KMS-11 (cell line): ENCODE results near the gene ADAMTS17.

ENCODE experiments used
- H2AFZ ChIP-seq: fragments of 200-600 bp; sonication (generic); 2 replicates; pipeline ENCODE4 v1.6.1; 2016; ENCODE audit warnings: antibody characterized with exemption, mixed run types, low read depth
- H3K27ac ChIP-seq: fragments of 200-600 bp; sonication (generic); 2 replicates; pipeline ENCODE4 v1.6.1; 2016; ENCODE audit warnings: mild to moderate bottlenecking, mixed run types
- H3K27me3 ChIP-seq: fragments of 200-600 bp; sonication (generic); 2 replicates; pipeline ENCODE4 v1.6.1; 2017; ENCODE audit warnings: mild to moderate bottlenecking, low read depth, mixed run types, moderate library complexity; ENCODE audit not compliant: insufficient read depth
- H3K36me3 ChIP-seq: fragments of 200-600 bp; sonication (generic); 2 replicates; pipeline ENCODE4 v1.6.1; 2017; ENCODE audit warnings: mild to moderate bottlenecking, mixed run types; ENCODE audit not compliant: insufficient read depth
- H3K4me1 ChIP-seq: fragments of 200-600 bp; sonication (generic); 2 replicates; pipeline ENCODE4 v1.6.1; 2016; ENCODE audit warnings: mild to moderate bottlenecking, low read depth, mixed run types; ENCODE audit not compliant: poor library complexity, severe bottlenecking
- H3K4me2 ChIP-seq: fragments of 200-600 bp; sonication (generic); 2 replicates; pipeline ENCODE4 v1.7.0; 2016; ENCODE audit warnings: mild to moderate bottlenecking, mixed run types
- H3K4me3 ChIP-seq: fragments of 200-600 bp; sonication (generic); IDR thresholded peaks from 2 replicates; pipeline ENCODE4 v1.6.1; 2017; ENCODE audit warnings: low read depth, low read length, mixed read lengths; ENCODE audit not compliant: insufficient read depth
- H3K79me2 ChIP-seq: fragments of 200-600 bp; sonication (generic); 2 replicates; pipeline ENCODE4 v1.6.1; 2016; ENCODE audit warnings: low read depth, mixed run types; ENCODE audit not compliant: insufficient read depth
- H3K9ac ChIP-seq: fragments of 200-600 bp; sonication (generic); 2 replicates; pipeline ENCODE4 v1.6.1; 2016; ENCODE audit warnings: mild to moderate bottlenecking, mixed run types
- H4K20me1 ChIP-seq: fragments of 200-600 bp; sonication (generic); 2 replicates; pipeline ENCODE4 v1.6.1; 2016; ENCODE audit warnings: mild to moderate bottlenecking, mixed run types; ENCODE audit not compliant: insufficient read depth
- TF ChIP-seq, protein P1 (sequence below): fragments of 200-600 bp; sonication (generic); conservative IDR thresholded peaks from 2 replicates; pipeline ENCODE4 v1.6.1; 2017; ENCODE audit warnings: low read depth, mild to moderate bottlenecking, antibody characterized with exemption, low read length, moderate library complexity, mixed read lengths

The ADAMTS17 gene

DNA sequence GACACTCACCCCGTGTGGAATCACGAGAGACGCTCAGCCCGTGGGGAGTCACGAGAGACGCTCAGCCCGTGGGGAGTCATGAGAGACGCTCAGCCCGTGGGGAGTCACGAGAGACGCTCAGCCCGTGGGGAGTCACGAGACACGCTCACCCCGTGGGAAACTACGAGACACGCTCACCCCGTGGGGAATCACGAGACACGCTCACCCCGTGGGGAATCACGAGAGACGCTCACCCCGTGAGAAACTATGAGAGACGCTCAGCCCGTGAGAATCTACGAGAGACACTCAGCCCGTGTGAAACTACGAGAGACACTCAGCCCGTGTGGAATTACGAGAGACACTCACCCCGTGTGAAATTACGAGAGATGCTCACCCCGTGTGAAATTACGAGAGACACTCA is 49.8 kb downstream of the ADAMTS17 start:
- Histone ChIP-seq H4K20me1 (no peaks in the 10 kb centered on the region), H3K4me1 (peaks cover 11% of the 10 kb centered on the region), H2AFZ (no peak overlapping the region), H3K9ac (no peak overlapping the region), H3K4me2 (no peak overlapping the region), H3K36me3 (no peaks in the 10 kb centered on the region), H3K4me3 (no peak overlapping the region), H3K79me2 (no peaks in the 10 kb centered on the region), H3K27me3 (no peaks in the 10 kb centered on the region), H3K27ac (no peak overlapping the region)
- TF ChIP-seq, protein P1, sequence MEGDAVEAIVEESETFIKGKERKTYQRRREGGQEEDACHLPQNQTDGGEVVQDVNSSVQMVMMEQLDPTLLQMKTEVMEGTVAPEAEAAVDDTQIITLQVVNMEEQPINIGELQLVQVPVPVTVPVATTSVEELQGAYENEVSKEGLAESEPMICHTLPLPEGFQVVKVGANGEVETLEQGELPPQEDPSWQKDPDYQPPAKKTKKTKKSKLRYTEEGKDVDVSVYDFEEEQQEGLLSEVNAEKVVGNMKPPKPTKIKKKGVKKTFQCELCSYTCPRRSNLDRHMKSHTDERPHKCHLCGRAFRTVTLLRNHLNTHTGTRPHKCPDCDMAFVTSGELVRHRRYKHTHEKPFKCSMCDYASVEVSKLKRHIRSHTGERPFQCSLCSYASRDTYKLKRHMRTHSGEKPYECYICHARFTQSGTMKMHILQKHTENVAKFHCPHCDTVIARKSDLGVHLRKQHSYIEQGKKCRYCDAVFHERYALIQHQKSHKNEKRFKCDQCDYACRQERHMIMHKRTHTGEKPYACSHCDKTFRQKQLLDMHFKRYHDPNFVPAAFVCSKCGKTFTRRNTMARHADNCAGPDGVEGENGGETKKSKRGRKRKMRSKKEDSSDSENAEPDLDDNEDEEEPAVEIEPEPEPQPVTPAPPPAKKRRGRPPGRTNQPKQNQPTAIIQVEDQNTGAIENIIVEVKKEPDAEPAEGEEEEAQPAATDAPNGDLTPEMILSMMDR = no peak

DNA sequence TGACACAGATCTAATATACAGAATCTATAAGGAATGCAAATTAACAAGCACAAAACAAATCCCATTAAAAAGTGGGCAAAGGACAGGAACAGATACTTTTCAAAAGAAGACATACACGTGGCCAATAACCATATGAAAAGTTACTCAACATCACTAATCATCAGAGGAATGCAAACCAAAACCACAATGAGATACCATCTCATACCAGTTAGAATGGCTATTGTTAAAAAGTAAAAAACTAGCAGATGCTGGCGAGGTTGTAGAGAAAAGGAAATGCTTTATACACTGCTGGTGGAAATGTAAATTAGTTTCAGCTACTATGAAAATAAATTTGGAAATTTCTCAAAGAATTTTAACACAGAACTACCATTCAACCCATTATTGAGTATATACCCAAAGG is 50.7 kb downstream of the ADAMTS17 start:
- Histone ChIP-seq H3K9ac (no peak overlapping the region), H3K27ac (no peak overlapping the region), H4K20me1 (no peaks in the 10 kb centered on the region), H3K79me2 (no peaks in the 10 kb centered on the region), H3K4me2 (no peak overlapping the region), H3K4me3 (no peak overlapping the region), H3K36me3 (no peaks in the 10 kb centered on the region), H3K27me3 (no peaks in the 10 kb centered on the region), H2AFZ (no peak overlapping the region), H3K4me1 (peaks cover 11% of the 10 kb centered on the region)
- TF ChIP-seq, protein P1 = no peak

DNA sequence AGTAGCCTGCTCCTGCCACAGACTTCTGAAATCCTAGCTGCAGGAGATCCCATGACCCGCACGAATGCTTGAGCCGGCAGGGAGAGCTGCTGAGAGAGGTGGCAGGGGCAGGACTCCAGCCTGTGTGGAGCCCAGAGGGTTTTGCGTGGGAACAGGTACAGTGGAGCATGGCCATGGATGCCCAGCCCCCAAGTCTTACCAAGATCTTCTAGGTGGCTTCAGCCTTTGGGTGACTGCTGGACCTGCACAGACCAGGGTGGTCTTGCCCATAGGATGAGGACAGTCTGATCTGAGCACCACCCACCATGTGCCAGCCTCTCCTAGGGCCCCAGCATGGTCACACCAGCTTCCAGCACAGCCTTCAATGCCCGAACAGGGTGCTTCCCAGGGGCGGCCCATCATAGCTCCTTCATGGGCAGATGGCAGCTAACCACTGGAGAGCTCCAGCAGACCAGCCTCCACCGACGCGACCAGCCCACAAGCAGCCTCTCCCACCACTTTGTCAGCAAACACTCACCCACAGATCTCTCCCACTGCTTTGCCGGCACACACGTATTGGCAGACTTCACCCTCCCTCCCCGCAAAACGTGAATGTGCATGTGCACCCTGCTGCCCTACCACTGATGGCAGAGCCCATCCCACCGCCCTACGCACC is 56.0 kb downstream of the ADAMTS17 start:
- H4K20me1 ChIP-seq = no peaks in the 10 kb centered on the region
- H3K4me2 ChIP-seq = no peak overlapping the region
- H3K4me1 ChIP-seq = peaks cover 4% of the 10 kb centered on the region
- H3K27me3 ChIP-seq = no peaks in the 10 kb centered on the region
- TF ChIP-seq, protein P1 = no peak
- no peaks in the 10 kb centered on the region for H3K36me3 ChIP-seq
- no peak overlapping the region for H3K27ac ChIP-seq
- H2AFZ ChIP-seq = no peak overlapping the region
- no peak overlapping the region for H3K9ac ChIP-seq
- no peak overlapping the region for H3K4me3 ChIP-seq
- H3K79me2 ChIP-seq = no peaks in the 10 kb centered on the region

DNA sequence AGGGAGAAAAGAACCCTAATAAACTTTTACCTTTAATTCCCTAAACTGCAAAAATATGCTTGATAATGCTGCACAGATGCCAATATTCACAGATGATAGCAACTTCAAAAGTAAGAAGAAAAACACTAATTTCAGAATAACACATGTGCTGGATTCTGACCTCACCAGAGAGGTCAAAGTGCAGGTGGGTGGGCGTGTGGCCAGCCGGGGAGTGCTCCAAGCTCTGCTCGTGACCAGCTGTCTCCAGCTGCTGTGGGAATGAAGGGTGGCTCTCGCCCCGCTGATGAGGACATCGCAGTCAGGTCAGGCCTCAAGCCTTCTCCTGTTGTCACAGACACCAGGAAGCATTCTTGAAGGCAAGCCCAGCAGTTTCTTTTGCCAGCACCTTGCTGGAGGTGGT is 57.1 kb downstream of the ADAMTS17 start:
- Histone ChIP-seq H3K27me3 (no peaks in the 10 kb centered on the region), H3K79me2 (no peaks in the 10 kb centered on the region), H4K20me1 (no peaks in the 10 kb centered on the region), H3K4me2 (no peak overlapping the region), H3K27ac (no peak overlapping the region), H3K36me3 (no peaks in the 10 kb centered on the region), H3K9ac (no peak overlapping the region), H2AFZ (no peak overlapping the region), H3K4me3 (no peak overlapping the region), H3K4me1 (no peaks in the 10 kb centered on the region)
- TF ChIP-seq, protein P1 = no peak
